NCI-H345 (cell line): ENCODE measurements around the gene MMEL1.

Experiments used
- DNase-seq: peaks from one replicate; lab custom pipeline; 2025; lab: John Stamatoyannopoulos, UW

Gene MMEL1

DNA sequence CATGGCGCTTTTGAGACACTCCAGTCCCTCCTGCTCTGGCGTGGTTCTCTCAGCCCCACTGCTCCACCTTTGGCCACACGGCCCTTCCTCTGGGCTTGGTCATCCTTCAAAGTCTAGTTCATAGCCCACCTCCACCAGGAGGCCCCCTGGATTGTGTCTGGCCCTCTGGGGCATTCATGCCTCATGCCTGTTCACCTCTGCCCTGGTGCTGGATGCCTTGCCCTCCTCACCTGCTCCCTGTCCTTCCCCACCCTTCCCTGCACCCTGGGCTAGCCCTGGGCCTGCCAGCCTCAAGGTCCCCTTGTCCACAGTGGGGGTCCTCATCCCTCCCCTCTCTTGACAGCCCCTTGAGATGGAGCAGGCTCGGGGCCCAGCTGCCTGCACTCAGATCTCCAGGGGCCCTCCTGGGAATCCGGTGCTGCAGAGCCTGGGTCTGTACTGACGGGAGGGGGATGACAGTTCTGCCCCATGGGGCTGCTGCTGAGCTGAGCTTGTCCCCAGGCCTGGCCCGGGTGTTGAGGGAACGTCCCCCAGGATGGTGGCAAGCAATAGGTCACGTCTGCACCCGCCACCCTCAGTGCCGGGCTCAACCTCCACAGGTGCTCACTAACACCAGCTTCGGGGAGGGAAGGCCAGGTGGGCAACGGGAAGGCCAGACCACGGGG lies 27.8 kb downstream of the MMEL1 start:
- no peak for DNase-seq

DNA sequence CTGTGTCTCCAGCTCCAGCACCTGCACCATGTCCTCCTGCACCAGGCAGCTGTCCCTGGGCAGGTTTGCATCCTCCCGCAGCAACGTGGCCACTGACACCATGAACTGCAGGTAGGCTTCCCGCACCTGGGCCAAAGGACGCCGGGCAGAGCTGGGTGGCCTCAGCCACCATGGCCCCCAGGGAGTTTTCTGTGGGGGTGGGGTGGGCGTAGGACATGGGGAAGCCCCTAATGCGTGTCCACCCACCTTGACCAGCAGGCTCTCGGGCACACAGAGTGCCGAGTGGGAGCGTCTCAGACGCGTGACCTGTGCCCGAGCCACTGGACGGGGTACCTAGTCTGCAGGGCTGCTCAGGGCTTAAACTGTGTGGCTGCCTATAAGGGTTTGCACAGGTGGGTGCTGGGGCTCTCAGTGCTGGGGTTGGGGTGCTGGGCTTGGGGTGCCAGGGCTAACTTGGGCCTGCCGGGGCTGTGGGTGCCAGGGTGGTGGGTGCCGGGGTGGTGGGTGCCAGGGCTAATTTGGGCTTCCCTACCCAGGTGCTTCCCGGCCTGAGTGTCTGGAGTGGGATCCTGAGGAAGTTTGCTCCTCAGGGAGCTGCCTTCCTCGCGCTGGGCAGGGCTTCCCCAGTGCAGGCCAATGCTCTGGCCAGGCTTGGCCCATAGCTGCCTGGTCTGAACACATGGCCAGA lies 28.5 kb downstream of the MMEL1 start:
- no peak for DNase-seq

DNA sequence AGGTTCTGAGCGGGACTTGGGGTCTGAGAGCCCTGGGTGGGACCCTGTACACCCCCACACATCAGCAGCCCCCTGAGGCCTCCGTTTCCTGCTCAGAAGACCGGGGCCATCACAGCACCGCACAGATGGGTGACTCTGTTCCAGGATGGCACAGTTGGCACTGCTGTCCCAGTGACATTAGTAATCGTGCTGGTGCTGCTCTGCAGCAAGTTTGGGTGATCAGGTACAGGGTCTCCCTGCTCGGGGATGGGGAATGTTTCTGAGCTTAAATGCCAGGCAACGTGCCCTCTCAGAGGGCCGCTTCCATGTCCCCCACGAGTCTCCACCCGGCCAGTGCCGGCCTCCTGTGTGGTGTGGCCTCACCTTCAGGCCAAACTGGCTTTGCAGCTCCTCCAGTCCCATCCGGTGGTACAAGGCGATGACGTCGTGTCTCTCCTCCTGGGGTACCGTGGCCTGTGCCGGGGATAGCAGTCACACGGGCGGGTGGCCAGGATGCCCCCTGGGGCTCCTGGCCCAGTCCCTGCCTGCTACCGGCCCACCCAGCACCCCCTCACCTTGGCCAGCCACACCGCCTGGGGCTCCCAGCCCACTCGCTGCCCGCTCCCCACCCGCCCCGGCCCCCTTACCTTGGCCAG lies 29.2 kb downstream of the MMEL1 start:
- no peak for DNase-seq

DNA sequence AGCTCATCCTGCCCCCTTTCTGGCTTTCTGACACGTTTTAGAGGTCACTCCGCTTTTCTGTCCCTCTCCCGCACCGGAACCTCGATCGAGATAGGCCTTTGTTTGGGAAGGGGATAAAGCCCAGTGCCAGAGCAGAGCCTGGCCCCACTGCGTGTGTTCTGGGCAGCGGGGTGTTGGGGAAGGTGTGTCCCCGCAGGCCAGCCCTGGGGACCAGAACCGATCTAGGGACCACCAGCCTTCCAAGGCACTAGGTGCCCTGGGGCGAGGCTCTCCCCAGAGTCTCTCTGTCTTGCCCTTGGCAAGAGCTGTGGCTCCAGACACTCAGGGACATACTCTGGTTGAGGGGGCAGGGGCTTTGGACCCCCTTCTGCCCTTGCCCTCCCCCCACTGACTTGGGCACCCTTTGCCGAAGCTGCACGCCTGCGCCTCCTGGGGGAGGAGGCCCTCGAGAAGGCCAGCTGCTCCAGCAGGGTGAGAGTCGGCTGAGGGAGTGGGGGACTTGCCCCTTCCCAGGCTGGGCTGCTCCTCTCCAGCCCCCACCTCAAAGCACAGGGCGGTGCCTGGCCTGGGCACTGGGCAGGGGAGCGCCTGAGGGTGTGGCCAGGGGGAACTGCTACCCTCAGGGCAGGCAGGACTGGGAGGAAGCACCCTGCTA lies 29.8 kb downstream of the MMEL1 start:
- DNase-seq, result no peak

DNA sequence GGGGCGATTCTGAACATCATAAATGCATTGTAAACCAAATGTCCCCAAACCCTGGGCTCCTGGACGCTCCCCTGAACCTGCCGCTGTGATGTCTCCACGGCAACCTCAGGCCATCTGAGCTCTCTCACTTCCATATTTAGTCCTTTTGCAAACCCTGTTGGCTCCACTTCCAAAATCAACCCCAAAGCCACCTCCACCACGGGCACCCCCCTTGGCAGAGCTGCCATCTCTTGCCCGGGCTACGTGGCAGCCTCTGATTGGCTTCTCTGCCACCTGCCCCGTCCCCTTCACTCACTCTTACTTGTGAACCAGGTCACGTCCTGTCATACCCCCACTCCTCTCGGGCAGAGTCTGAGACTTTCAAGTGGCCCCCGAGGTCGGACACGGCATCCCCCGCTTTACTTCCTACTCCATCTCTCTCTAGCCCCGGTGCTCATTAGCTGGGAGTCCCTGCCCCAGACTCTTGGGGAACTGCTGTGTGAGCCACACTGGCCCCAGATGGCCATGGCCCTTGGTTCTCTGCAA lies 30.4 kb downstream of the MMEL1 start:
- no peak for DNase-seq

DNA sequence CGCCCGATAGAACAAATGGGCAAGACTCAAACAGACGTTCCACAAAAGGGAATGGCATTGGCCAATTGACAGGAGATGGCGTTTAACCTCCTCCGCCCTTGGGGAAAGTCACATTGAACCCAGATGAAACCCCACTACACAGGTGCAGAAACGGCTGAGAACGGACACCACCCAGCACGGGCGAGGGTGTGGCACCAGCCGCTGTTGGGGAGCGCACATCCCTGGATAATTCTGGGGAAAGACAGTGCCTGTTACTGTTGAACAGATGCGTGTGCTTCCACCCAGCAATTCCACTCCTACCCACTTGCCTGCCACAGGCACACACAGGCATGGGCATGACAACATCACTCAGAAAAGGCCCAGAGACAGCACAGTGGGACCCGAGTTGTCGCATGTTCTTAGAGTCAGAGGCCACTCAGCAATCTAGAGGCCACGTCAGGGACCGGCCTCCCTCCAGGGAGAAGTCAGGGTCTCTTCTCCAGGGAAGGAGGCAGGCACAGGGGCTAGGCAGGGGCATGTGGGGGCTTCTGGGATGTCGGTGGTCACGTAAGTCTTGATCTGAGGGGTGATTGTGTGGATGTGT lies 31.0 kb downstream of the MMEL1 start:
- no peak for DNase-seq

DNA sequence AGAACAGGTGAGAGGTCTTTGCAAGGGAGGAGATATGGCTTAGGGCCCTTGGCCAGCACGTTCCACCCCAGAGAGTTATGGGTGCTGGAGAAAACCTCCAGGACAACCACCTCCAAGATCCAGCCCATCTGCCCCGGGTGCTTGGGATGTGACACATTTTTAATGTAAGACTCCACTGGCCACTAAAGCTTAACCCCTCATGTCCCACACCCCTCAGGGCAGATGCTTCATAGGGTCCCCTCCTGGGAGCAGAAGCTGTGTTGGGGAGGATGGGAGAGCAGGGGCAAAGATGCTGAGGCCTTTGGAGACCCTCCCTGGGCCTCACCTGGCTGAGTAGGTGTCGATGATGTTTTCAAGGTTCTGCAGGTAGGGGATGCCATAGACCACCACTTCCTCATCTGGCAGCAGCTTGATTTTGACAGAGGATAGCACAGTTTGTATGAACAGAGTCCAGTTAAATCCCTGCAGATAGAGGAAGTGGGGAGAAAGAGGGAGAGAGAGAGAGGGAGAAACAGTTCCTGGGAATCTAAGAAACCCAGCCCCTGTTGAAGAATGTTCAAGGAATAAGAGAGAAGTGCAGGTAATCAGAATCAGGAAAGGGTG lies 34.4 kb downstream of the MMEL1 start:
- DNase-seq, result no peak

DNA sequence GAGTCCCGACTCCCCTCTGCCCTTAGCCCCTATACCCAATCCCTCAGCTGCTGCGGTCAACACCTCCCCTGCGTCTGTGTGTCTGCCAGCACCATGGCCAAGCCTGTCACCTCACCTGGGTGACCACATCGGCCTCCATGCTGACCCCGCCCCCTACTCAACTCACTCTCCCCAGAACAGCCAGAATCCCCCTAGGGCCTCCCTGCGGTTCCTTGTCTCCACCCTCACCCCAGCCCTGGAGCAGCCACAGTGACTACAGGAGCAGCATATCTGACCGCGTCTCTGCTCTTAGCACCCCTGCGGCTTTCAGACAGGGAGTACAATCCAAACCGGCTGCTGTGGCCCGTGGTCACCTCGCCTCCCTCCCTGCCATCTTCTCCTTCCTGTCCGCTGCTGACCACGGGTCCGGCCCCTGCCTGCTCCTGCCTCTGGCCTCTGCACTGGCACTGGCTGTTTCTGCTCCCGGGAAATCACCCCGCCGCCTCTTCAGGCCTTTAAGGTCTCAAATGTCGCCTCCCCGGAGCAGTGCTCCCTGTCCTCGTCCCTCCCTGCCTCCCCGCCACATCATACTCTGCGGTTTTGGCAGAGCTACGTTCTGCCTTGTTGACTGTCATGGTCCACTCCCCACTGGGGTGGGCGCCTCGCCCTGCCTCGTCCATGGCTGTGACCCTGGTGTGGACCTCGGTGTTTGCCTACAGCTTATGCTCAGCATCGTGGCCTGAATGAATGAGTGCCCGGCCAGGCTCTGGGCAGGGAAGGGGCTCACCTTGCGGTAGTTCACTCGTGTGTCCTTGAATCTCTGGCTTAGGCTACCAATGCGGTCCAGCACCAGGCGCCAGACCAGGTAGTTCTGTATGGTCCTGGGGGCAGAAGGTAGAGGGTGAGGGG lies 35.1 kb downstream of the MMEL1 start:
- no peak for DNase-seq

DNA sequence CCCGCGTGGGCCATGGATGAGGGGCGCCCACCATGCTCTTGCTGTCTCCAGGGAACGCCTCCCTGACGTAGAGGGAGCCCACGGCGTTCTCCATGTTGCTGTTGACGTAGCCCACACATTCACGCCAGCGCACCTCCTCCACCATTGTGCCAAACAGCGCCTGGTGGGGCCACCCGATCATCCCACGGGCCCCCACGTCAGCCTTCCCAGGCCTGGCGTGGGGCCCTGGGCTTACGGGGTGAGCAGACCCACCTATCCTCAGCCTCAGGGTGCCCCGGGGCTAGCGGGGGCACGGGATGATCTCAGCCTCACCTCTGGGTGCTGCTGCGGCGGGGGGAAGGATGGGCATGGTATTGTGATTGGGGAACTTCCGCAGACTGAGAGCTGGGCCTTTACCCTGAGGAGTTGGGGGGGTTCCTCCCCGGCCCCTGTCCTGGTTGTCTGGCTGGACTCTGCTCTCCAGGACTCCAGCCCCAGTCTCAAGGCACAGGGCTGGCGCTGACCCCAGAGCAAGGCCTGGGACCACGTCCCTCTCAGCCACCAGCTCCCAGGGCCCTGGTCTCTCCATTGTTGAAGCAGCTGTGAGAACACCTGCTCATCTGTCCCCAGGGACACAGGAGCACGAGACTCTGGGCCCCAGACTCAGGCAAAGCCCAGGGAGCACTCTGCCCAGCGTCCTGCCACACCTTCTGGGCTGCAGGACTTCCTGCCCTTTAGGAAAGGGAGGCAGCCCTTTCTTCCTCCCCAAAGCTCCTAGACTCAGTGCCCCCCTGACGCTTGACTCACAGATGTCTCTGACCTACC lies 36.1 kb downstream of the MMEL1 start:
- peak; percentile 73 for DNase-seq

DNA sequence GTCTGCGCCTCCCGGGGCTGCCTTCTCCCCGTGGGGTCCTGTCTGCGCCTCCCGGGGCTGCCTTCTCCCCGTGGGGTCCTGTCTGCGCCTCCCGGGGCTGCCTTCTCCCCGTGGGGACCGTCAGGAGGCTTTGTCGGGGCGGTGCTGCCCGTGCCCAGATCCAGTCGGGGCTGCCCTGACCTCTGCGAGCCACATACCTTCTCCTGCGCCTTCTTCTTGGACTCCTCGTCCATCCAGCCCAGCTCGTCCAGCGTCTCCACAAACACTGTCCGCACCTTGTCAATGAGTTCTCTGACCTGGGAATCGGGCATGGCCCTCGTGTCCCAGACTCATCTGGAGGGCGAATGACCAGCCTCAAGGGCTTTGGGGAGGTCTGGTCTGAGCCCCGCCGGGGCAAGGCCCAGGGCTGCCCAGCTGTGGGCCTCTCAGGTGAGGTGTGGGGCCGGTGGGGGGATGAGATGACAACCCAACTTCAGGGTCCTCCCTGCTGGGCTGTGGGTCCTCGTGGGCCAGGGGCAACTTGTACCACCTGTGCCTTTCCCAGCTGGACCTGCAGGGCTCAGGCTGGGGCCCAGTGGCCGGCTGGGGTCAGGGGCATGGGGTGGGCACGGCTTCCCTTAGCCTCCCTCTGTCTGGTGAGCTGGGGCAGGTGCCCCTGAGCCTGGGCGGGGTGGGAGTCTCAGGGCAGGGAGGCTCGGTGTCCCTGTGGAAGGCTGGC lies 36.8 kb downstream of the MMEL1 start:
- no peak for DNase-seq

DNA sequence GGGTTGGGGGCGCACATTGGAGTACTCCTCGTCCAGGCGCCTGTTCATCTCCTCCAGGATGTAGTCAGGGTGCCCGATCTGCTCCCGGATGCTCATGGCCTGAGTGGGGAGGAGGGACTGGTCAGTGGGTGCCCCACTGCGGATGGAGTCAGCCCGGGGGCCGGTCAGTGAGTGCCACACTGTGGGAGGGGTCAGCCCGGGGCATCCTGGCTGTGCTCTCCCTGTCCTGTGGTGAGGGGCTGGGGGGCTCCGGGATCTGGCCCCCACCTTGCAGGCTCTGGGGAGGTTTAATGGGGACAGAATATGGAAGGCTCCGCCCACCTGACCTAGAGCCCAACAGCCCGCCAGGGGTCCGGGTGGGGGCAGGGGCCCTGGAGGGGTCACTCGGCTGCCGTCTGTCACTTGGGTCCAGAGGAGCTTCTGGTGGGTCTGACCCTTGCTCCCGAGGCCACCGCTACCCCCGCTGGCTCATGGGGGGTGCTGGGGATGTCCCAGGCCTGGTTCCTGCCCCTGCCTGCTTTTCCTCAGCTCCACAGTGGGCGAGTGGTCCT lies 37.5 kb downstream of the MMEL1 start:
- DNase-seq, result no peak

DNA sequence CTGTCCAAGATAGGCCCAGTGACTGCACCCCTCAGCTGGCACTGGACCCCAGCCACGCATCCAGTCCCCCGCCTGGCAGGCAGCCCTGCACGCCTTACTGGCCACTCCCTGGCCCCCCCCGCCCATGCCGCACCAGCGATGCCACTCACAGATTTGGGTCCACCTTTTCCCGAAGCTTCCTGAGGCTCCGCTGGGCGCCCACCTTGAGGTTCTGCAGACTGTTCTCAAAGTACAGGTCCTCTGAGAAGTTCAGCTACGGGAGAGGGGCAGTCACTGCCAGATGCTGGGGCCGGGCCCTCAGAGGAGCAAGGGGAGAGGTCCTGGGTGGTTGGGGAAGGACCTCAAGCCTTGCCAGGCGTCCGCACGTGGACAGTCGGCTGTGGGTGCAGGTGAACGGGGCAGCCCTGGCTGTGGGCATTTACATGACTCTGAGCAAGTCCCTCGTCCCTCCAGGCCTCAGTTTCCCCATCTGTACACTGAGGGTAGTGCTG lies 38.1 kb downstream of the MMEL1 start:
- no peak for DNase-seq

DNA sequence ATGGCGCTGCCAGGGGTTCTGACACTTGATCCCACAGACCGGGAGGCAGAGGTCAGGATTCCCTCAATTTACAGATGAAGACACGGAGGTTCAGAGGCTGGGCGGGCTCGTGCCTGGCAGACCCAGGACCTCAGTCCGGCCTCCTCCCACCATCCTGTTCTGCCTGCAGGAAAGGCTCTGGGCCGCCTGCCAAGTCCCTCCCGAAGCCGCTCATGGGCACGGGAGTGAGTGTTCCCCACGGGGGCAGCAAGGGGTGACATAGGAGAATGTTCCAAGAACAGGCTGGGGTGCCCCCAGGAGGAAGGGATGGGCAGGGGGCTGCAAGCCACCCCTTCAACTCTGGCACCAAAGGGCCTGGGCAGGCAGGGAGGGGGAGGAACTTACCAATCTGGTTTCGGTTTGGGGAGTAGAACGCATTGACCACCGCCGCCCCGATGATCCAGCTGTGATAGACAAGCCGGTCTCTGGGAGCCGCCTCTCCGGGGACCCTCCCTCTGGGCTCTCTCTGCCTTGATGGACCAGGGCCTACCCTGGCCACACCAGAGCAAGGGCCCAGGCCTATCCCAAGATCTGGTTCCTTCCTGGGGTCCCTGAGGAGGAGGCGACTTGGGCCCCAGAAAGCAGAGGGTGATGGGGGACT lies 38.7 kb downstream of the MMEL1 start:
- peak; percentile 72 for DNase-seq

DNA sequence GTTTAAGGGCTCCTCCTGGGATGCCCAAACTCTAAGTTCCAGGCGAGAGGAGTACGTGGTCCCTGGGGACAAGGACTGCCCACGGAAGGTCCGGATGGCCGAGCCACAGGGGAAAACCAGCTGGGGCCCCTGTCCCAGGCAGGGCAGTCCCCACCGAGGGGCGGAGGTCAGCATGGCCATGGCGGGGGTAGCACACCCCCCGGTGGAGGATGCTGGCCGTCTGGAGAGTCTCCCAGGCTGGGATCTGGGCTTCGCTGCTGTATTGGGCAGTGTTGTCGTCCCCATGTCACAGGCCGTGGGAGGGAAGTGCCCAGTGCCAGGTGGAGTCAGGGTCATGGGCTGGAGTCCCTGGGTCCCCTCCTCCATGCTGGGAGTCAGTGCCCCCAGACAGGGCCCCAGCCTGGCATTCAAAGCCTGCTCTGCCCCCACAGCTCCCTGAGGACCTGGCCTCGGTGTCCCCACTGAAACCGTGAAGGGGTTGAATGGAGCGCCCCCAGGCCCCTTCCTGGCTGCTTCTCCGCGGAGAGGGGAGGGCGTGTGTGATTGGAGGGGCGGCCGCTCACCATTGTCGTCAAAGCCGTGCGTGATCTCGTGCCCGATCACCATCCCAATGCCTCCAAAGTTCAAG lies 39.5 kb downstream of the MMEL1 start:
- DNase-seq, result no peak

DNA sequence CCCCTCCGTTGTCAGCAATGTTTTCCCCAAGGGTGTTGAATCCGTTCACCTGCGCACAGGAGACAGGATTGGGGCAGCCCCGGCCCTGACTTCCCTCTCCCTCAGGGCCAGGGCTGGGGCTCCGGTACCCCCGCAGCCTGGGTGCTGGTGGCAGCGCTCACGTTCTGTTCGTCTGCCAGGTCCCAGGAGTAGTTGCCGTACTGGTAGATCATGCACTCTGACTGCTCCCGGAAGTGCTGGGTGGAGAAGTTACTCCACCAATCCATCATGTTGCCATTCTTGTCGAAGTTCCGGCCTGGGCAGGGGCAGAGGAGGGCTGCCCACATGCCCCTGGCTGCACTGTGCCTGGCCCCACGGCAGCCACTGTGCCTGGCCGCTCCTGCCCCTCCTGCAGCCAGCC lies 40.1 kb downstream of the MMEL1 start:
- no peak for DNase-seq

DNA sequence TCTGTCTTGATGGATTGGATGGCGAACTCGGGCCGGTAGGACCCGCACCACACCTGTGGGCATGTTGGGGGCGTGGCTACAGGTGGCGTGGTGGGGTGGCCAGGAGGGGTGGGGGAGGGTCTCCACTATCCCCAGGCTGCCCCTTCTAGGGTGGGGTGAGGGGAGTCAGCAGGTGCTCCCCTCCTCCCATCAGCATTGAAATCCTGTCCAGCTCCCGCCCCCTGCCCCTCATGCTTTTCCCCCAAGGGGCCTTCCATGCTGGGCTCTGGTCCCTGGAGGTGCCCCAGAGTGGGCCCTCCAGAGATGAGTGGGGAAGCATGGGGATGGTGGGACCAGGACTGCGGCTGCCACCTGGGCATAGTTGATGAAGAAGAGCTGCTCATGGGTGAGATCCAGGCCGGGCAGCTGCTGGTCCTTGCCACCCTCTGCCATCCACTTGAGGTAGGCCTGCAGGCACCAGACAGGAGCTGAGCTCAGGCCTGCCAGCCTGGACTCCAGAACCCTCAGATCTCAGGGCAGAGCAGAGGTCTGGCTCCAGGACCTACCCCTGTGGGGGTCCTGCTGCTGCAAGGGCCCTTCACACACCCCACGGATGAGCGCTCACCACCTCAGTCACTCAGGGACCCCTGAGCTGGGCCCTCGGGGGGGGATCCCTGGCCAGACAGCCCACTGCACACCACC lies 41.1 kb downstream of the MMEL1 start:
- no peak for DNase-seq

DNA sequence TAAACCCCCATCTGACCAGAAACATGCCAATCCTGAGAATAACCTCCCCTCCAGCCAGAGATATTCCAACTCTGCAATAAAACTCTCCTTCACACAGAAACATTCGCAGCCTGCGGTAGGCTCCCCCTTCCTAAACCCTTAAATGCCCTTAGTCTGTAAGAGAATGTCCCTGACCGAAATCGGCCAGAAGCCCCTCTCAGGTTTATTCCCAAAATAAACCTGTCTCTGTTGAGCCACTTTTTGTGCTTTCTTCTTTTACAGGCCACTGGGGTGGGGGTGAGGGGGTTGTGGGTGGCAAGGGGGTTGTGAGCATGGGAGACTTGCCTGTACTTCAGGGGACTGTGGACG lies 41.6 kb downstream of the MMEL1 start:
- no peak for DNase-seq
